ENCODE measurements around the gene GNAS.

GRCh38 chr20:58807801-58808200, 44.7 kb upstream of the GNAS start:
- TF ChIP-seq GATA3 (IDR thresholded peaks at IDR 0.05; ENCODE audit: low read depth, low read length), result no peak
- TF ChIP-seq GATA2 (IDR thresholded peaks at IDR 0.05; ENCODE audit: low read depth, low read length), result no peak
